Left lobe of liver (tissue), 2 donors: ENCODE results near the gene CNN1. TPM values are rescaled to one million over a fixed set of nuclear protein-coding genes. Genes with fewer than 3 reads are reported as not detected.

Experiments
- ATAC-seq: fragments of 200-7000 bp; cut with Tn5 transposase; one replicate; pipeline ENCODE4 v1.9.1; 2020; ENCODE audit warnings: mild to moderate bottlenecking, moderate library complexity
- DNase-seq: peaks from one replicate; pipeline ENCODE4 v3.0.0-alpha.2; 2020; ENCODE audit warnings: low spot score
- total RNA-seq: library from RNA; stranded (reverse); gene quantifications from one replicate; pipeline ENCODE4 v1.2.1, GENCODE V29; 2021
- donor health status: DM: no; HTN: no; CAD: no; lungs with moderate emphysema.
- donor health status: DM: no; HTN: yes; CAD: no.

The CNN1 gene
- total RNA-seq, 1 donor from 2014 or later: 0.98 TPM

DNA sequence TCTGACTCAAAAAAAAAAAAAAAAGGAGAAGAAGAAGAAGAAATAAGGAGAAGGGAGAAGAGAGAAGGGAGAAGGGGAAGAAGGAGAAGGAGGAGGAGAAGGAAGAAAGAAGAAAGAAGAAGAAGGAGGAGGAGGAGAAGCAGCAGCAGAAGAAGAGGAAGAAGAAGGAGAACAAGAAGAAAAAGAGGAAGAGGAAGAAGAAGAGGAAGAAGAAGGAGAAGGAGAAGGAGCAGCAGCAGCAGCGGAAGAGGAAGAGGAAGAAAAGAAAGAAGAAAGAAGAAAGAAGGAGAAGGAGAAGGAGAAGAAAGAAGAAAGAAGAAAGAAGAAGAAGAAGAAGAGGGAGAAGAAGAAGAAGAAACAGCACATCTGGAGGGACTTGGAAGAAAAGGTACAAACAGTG lies 4.1 kb upstream of the CNN1 start:
- no peak for DNase-seq
- no peak for ATAC-seq

DNA sequence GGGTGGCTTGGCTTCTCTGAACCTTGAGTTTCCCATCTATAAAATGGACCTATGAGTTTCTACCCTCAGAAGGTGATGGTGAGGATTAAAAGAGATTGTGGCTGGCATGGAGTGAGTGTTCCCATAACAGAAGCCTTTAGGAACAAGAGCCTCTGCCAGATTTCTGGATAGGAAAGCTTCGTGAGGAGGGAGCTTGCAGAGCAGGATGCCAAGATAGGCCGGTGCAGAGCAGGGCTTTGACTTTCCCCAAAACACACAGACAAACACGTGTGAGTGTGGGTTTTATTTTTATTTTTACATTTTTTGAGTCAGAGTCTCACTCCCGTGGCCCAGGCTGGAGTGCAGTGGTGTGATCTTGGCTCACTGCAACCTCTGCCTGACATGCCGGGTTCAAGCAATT lies 3.7 kb upstream of the CNN1 start:
- no peak for ATAC-seq
- no peak for DNase-seq

DNA sequence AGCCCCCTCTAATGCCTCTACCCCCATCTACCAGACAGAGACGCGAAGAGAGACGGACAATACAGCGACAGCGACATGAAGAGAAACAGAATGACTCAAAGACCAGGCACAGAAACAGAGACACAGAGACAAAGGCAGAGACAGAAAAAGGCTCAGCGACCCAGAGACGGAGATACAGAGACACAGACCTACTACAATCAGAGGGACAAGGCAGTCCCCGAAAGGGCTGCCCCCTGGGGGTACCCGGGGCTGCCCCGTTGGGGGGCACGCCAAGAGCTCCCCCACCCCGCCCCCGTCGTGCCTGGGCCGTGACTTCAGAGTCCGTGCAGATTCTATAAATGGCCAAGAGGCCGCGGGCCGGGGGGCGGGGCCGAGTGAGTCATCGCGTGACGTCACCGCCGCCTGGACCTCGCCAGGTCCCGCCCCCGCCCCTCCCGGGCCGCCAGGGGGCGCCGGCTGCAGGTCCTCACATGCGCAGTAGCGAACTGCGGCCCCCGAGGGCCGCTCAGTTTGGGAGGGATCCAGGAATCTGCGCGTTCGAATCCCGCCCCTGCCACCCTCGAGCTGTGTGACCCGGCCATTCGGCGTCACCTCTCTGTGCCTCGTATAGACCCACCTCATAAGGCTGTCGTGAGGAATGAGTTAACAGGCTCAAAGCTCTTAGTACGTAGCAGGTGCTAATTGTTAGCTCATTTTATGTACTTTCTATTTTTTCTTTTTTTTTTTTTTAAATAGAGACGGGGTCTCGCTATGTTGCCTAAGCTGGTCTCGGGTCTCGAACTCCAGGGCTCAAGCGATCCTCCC lies 2.7 kb upstream of the CNN1 start:
- ATAC-seq (peak; percentile 93), DNase-seq (peak; percentile 83)

DNA sequence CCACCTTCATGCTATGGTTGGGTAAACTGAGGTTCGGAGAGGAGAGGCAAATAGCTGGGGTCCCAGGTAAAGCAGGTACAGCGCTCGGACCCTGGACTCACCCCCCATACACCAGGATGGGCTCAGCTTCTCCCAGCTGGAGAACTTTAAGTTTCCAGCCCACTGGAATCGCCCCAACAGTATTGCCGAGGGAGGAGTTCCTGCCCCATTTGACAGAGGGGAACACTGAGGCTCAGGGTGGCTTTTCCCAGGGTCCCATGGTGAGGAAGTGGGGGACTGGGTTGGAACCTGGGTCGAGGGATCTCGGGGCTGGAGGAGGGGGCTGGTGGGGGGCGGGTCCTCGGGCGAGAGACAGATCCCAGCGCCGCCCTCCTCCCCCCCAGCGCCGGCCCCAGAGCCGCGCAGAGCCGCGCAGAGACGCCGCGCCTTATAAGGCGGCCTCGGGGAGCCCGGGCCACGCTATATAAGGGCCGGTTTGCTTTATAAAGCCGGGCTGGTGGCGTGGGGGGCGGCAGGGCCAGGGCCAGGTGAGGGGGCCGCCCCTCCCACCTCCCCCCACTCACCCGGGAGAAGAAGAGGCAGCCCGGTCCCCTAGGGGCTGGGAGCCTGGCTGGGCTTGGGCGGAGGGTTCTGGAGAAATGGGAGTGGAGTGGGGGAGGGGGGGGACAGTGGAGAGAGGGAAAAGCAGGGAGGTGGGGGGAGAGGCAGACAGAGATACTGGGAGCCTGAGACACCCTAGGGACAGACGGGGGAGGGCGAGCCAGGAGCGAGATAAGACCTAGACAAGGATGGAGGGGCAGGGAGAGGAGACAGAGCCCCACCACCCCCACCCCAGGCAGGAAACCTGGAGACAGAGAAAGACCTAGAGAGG lies 1.1 kb downstream of the CNN1 start:
- DNase-seq: no peak
- no peak for ATAC-seq

GRCh38 chr19:11540645-11541044 lies 2.0 kb downstream of the CNN1 start:
- ATAC-seq: no peak
- DNase-seq: no peak

DNA sequence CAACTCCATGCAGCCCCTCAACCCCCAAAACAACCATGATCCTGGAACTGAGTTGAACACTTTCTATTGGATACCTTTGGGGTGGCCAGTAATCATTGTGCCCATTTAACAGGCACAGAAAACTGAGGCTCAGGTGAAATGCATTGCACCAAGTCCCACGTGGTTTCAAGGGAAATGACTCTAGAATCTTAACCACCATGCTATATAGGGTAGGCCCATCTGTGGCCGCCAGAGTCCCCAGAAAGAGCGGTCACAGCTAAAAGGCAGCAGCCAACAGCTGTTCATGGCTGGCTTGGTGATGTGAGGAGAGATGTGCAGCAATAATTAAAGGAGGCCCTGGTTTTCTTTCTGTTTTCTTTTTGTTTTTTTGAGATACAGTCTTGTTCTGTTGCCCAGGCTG lies 2.6 kb downstream of the CNN1 start:
- DNase-seq (no peak), ATAC-seq (no peak)

- ATAC-seq (no peak), DNase-seq (no peak)
These were observed 9.5 kb downstream of the CNN1 start for GRCh38 chr19:11547929-11548700.

DNA sequence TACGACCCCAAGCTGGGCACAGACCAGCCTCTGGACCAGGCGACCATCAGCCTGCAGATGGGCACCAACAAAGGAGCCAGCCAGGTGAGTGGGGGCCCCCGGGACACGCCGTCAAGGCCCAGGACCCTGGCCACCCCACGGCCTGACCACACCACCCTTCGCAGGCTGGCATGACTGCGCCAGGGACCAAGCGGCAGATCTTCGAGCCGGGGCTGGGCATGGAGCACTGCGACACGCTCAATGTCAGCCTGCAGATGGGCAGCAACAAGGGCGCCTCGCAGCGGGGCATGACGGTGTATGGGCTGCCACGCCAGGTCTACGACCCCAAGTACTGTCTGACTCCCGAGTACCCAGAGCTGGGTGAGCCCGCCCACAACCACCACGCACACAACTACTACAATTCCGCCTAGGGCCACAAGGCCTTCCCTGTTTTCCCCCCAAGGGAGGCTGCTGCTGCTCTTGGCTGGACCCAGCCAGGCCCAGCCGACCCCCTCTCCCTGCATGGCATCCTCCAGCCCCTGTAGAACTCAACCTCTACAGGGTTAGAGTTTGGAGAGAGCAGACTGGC lies 10.8 kb downstream of the CNN1 start:
- no peak for DNase-seq
- ATAC-seq: no peak

DNA sequence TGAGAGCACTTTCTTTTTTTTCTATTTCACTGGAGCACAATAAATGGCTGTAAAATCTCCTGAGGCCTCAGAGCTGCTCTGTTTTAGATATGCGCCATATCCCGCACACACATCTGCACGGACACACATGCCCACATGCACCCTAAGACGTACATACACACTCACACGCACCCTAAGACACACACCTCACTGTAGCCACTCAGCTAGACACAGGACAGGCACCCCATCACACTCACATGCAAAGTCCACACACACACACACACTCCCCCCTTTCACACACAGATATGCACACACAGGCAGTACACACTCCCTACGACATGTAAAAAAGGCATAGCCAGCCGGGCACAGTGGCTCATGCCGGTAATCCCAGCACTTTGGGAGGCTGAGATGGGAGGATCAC lies 11.6 kb downstream of the CNN1 start:
- ATAC-seq: no peak
- DNase-seq: no peak

DNA sequence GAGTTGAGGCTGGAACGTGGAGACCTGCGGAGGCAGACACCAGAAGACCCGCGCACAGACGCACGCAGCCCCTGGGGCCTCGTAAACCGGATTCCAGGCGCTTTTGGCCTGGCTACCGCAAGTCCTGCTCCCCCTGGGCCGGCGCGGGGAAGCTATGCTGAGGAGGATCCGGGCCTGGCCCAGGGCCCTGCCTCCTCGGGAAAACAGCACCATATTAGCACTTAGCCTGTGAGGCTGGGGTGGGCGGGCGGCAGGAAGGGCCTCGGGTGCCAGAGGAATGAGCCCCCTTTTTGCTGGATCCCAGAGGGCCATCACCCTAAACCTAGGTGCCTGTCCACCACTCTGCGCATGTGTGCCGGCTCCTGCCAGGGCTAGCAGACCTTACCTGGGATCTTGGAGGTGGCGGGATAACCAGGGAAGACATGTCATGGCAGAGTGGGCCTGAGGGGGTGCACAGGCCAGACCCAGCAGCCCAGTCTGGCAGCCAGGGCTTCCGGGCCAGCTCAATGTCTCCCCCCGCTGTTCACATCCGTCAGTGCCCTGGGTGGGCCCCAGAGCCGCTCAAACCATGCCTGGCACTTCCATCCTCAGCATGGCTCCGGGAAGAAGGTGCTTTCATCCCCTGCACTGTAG lies 13.1 kb downstream of the CNN1 start:
- no peak for DNase-seq

DNA sequence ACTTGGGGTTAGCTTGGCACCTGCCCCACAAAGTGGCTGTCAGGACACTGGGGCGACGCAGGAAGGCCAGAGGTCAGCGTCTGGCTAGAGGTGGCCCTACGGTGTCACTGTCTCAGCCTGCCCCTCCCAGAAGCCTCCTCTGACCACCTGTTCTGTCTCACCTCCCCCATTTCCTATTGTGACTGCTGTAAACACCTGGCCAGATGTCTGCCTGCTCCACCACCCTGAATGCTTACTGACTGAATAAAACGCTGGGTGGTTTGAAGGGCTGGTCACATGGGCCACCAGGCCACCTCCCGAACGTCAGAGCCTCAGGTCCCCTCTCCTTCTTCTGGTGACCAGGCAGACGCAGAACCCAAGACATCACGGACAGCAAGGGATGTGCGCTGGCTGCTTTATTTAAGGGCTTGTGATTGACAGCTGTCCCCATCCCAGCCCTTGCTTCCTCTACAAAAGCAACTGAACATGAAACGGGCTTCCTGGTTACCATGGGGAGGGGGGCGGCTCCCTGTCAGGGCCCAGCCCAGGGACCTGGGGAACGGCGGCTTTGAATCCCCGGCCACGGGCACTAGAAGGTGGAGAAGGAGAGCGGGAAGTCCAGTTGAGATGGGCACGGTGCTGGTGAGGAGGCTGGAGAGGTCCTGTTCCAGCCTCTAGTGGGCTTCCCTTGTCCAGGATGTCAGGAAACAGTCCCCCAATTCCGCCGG lies 14.2 kb downstream of the CNN1 start:
- ATAC-seq: no peak
- DNase-seq: no peak

More for the DNA sequence above, 13.1 kb downstream of the CNN1 start:
- ATAC-seq: peak; percentile 57

DNA sequence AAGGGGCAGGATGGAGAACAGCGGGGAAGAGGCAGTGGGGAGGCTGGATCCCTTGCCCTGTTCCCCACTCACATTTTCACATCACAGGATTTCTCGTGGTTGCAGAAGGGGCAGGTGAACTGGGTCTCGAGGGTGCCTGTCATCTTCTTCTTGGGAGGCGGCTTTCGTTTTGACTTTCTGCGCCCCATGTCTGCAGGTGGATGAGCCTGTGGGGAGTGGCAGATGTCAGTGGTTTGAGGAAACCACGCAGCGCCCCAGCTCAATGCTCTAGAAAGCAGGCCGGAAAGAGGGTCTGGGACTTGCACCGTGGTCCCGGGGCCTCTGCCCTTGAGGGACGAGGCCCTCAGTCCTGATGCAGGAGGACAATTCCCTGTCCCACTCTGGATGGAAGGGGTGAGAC lies 15.5 kb downstream of the CNN1 start:
- DNase-seq: no peak
- no peak for ATAC-seq

- no peak for DNase-seq
- ATAC-seq: no peak
These were observed 16.6 kb downstream of the CNN1 start for GRCh38 chr19:11555246-11555645.

- ATAC-seq (no peak), DNase-seq (no peak)
These were observed 18.2 kb downstream of the CNN1 start for GRCh38 chr19:11556634-11557420.

DNA sequence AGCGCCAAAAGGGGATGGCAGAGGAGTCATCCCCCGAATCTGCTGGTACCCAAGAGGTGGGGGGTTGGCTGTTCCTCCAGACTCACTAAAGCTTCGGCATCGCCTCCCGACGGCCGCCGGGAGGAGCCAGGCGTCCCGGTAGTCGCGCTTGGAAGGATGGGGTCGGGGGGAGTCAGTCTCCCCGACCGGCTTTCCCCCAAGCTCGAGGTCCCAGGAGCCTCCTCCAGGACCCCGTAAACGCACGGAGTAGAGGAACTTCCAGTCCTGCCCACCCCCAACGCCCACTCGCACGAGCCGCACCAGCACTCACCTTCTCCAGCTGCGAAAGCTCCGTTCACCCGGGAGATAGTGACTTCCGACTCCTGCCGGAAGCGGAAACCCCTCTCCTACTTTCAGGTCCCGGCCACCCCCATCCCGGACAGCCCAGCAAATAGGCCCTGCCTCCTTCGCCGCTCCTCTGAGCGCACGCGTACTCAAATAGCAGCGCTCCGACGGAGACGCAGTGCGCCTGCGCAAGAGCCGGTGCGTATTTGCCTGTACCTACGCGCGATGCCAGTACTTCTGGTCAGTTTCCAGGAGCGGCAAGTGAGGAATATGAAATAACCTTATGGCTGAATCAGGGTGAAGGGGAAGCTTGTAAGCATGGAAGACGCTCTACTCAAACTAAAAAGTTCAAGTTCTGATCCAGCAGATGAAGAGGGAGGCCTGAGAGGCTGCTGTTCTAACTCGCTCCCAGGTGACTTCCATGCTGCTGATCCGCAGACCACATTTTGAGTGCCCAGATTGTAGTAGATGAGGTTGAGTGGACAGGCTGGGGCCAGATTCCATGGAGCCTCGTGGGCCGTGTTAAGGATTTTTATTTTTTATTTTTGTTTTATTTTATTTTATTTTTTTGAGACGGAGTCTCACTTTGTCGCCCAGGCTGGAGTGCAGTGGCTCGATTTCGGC lies 20.5 kb downstream of the CNN1 start, which contains the start of gene ELOF1:
ELOF1 (minus strand) TSS at position 350 of the 948 bp plus-strand sequence. CDS start 4,883 bp downstream, outside the sequence.
- peak; percentile 99 for DNase-seq
- ATAC-seq: peak; percentile 98

DNA sequence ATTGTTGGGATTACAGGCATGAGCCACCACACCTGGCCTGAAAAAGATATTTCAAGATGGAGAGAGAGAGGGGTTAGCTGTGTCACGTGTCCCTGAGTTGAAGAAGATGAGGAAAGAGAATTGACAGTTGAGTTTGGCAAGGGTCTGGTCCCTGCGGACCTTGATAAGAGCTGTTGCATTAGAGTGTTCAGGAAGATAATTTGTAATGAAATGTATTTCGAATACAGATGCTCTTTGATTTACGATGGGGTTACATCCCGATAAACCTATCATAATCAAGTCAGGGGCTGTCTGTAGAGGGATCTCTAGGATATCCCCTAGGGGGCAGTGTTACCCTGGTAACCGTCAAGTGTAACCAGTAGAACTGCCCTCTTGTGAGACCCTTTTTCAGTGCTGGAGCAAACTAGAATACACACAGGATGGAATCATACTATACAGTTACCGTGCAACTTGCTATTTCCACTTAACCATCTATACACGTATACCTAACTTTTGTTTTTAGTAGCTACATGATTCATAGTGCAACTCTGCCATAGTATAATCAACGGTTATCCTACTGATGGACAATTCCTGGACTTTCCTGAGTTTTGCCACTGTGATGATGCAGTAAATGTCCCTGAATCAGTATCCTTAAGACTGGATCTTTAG lies 21.9 kb downstream of the CNN1 start:
- DNase-seq: no peak
- peak; percentile 48 for ATAC-seq

DNA sequence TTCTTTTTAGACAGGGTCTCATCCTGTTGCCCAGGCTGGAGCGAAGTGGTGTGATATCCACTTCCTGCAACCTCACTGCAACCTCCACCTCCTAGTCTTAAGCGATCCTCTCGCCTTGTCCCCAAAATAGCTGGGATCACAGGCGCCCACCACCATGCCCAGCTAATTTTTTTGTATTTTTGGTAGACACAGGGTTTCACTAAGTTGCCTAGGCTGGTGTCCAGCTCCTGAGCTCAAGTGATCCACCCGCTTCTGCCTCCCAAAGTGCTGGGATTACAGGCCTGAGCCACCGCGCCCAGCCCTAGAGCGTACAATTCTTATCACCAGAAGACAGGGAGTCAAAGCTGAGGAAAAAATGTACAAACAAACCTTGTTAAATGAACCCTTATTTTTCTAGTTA lies 24.9 kb downstream of the CNN1 start:
- DNase-seq (no peak), ATAC-seq (no peak)
